Suppressor macrophage (primary cell): ENCODE results near the gene ZCCHC24.
A peak's percentile ranks its signal among the peaks of the same experiment; 100 is the strongest.

Experiments
- DNase-seq, 4 experiments: peaks; one replicate each; pipeline ENCODE4 v3.0.0-alpha.2; 2020 to 2022

ZCCHC24 gene

DNA sequence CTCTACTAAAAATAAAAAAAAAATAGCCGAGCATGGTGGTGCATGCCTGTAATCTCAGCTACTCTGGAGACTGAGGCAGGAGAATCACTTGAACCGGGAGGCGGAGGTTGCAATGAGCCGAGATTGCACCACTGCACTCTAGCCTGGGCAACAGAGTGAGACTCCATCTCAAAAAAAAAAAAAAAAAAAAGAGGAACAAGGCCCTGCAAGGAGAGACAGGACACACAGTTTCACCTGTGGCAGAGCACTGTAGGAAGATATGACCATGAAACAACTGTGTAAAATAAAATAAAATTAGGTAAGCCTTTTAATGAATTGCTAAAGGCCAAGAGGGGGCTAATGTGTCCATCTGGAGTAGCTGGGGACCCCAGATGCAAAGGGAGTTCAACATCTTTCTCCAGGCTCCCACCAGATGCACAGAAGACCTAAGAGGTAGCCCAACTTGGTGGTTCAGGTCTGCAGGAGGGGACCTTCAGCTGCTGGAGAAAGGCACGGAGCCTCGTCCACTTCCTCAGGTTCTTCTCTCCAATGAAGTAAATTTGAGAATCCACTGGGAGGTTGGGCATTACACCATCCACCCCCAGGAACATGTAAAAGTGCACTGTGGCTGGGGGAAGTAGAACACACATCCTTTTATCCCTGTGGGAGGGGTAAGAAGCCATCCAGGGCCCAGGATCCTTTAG lies 85.5 kb downstream of the ZCCHC24 start:
- DNase-seq: no peak

DNA sequence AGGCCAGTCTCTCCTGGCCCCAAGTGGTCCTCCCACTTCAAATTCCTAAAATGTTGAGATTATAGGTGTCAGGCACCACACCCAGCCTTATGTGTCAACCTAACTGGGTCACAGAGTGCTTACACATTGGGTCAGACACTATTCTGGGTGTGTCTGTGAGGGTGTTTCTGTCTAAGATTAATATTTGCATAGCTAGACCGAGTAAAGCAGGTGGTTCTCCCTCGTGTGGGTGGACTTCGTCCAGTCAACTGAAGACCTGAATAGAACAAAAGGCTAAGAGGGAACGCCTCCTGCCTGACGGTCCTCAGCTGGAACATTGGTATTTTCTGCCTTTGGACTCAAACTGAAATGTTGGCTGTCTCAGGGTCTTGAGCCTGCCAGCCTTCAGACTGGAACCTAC lies 86.6 kb downstream of the ZCCHC24 start:
- DNase-seq: no peak

DNA sequence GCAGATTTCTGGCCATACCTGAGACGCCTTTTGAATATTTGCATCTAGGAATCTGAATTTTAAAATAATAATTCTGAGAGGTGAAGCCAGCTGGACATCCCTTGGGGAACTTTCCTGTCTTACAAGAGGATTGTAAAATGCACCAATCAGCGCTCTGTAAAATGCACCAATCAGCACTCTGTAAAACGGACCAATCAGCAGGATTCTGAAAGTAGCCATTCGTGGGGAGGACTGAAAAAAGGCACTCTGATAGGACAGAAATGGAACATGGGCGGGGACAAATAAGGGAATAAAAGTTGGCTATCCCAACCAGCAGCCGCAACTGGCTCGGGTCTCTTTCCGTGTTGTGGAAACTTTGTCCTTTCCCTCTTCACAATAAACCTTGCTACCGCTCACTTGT lies 88.2 kb downstream of the ZCCHC24 start:
- no peak for DNase-seq

DNA sequence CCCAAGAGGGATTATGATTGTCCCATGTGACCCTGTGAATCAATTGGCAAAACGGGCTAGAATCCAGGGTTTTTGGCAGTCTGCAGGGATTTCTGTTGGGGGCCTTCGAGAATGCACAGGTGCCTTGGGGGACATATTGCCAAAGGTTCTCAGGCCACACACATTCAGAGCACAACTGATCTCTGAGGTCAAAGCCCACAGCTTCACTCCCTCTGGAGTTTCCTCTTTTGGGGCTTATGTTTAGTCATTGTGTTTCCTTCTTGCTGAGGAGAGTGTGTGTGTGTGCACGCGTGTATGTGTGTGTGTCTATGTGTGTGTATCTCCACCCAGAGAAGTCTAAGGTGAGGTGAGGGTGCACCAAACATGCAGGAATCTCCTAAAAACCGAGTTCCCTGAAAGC lies 89.3 kb downstream of the ZCCHC24 start:
- peak; percentile 68 to 86 (median 74) for DNase-seq

DNA sequence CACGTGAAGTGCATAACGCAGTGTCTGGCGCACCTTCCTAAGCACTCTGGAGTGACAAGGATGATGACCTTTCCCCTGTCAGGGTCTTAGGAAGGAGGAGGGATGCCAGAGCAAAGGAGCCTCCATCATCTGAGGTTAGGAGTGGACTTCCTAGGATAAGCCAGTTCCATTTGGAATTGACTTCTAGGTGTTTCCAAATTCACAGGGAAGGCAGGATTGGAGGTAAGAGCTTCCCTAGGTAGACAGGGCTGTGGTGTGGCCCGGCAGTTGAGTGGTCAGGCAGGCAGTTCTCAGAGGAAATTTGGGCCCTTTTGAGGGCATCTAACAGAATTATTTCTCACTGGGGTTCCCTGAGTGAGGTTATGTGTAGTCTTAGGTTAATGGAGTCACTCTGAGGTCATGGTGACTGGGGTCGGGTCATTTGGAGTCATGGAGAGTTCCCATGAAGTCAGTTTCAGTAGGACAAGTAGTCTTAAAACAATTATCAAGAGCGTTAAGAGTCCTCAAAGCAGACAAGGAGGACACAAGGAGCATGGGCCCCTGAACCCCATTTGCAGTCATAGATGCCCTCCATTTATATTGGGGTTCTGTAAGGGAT lies 89.9 kb downstream of the ZCCHC24 start:
- peak in 2 of 4 experiments; percentile 52 to 64 for DNase-seq

DNA sequence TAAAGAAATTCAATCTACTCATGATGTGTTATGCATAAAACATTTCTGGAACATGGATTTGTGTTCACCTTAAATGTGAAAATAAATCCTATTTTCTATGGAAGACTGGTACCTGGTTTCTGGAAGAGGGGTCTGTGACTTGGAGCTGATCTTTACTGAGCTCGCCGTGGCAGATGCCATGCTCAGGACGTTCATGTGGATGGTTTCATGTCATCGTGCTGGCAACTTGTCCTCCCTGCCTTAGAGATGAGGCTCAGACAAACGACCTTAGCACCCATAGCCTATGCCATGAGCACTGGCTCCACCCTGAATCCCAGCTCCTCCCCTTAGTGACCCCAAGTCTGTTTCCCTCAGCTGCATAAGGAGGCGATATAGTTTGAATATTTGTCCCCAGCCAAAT lies 90.8 kb downstream of the ZCCHC24 start:
- peak in 1 of 4 experiments; percentile 25 for DNase-seq

DNA sequence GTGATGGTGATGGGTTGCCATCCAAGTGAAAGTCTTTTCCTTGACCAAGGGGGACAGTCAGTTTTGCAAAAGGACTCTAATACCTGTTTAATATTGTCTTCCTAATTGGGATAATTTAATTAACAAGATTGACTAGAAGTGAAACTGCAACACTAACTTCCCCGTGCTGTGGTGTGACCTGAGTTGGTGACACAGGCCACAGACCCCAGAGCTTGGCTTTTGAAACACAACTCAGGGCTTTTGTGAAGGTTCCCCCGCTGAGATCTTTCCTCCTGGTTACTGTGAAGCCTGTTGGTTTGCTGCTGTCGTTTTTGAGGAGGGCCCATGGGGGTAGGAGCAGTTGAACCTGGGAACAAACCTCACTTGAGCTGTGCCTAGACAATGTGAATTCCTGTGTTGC lies 91.3 kb downstream of the ZCCHC24 start:
- DNase-seq: peak in 1 of 4 experiments; percentile 39

DNA sequence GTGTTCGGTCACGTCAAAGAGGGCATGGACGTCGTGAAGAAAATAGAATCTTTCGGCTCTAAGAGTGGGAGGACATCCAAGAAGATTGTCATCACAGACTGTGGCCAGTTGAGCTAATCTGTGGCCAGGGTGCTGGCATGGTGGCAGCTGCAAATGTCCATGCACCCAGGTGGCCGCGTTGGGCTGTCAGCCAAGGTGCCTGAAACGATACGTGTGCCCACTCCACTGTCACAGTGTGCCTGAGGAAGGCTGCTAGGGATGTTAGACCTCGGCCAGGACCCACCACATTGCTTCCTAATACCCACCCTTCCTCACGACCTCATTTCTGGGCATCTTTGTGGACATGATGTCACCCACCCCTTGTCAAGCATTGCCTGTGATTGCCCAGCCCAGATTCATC lies 91.7 kb downstream of the ZCCHC24 start:
- peak in 1 of 4 experiments; percentile 26 for DNase-seq

DNA sequence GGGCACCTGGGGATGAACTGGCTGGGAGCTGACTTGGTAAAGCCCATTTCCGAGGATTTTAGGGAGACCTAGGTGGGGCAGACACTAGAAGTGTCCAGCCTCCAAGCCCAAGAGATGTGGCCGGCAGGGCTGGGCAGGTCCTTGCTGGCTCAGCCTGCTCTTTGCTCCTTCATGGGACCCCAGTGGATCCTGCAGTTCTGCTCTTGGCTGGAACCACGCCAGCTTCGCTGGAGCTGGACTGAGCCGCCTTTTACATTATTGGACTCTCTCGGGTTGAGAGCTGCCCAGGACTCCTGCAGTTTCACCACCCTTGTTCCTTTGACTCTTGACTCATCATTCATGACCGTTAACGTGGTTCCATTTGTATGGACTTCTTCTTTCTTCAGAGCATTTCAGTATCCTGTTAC lies 92.4 kb downstream of the ZCCHC24 start:
- peak; percentile 70 to 85 (median 70) for DNase-seq

DNA sequence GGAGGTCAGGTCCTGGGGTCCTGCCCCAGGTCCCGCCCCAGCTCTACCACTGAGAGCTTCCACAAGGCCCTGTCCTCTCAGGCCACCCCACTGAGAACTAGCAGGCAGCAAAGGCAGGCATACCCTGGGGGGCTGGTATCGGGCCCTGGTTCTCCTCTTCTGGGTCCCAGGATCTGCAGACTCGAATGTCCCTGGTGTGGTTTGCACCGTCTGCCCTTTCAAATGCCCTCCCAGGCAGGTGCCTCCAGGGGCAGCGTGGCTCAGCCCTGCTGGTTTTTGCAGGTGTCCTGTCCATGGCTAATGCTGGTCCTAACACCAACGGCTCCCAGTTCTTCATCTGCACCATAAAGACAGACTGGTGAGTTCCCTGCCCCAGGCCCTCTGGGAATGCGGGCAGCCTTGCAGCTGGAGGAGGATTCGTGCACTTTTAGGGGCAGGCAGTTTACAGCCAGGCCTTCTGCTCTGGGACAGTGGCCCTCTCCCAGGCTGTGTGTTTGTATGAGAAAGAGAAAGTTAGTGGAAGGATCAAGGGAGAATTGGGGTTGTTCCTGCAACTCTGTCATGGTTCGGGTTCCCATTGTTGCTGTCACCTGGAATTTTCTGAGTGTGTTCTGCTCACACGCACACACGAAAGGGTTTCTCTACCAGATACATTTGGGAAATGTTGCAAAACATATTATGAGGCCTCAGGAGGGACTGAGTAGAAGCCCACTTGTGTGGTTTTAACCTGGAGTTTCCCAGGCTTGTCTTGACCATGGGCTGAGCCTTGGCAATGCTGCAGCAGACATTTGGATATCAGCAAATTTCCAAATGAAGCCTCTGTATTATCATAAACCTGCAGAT lies 93.2 kb downstream of the ZCCHC24 start:
- DNase-seq: no peak

DNA sequence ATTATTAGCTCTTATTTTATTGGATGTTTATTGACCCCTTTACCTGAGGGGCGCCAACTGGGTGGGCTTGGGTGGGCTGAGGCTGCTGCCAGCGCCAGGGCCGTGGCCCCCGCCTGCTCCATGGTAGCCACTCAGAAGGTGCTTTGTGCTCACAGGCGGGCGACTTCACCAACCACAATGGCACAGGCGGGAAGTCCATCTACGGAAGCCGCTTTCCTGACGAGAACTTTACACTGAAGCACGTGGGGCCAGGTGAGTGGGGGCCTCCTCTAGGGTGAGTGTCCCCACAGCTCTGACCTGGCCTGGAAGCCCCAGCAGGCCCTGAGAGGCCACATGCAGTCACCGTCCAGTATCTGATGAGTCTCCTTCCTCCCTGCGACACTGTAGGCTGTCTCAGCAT lies 94.1 kb downstream of the ZCCHC24 start:
- peak in 1 of 4 experiments; percentile 27 for DNase-seq

DNA sequence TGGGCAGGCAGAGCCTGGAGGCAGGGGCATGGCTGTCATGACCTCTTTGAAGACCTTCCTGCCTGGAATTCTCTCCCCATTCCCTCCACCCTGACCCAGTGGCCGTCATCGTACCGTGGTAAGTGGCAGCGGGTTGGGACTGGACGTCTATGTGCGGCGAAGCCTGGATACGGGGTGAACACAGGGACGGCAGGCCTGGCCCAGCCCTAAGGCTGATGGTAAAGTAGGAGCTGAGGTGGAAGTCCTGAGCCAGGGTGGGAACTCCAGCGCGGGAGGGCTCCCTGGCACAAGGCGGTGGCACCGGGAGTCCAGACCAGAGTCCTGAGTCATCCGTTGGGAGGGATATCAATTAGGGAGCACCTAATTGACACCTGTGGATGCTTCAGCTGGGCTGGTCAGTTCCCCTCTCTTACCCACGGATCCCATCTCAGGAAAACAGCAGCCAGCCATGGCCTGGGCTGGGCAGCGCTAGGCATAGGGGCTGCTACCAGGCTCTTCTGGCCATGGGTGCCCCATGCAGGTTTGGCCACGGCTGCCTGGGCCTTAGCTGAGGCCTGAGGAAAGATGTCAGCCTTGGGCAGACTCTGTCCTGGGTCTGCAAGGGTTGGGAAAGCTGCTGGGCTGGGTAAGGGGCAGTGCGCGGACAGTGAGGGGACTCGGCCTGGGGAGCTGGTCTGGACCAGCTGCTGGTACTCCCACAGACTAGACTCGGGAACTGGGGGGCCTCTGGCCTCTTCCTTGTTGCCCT lies 94.8 kb downstream of the ZCCHC24 start:
- peak in 1 of 4 experiments; percentile 12 for DNase-seq

DNA sequence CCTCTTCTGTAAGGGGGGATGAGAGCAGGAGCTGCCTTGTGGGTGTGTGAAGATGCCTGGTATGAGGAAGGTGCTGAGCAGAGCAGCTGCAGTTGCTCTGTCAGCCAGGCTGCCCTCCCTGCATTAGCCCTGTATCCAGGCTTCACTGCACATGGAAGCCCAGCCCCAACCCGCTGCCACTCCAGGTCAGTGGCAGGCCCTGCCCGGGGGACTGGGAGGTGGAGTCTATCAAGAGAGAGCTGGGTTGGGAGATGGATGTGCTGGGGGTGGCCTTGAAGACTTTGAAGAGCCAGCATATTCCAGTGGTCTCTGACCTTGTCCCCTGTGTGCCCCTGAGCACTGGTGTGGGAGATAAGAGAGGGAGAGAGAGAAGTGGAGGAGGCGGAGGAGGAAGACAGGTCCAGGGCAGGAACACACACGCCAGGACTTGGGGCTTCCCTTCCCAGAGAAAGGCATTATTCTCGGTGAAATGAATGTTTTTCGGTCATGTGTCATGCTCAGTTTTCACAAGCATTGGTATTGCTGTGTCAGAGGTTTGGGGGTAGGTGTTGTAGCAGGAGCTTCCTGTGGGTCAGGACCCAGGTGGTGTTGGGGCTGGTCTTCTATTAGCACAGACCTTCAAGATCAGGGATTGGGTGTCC lies 95.5 kb downstream of the ZCCHC24 start:
- peak in 1 of 4 experiments; percentile 24 for DNase-seq

DNA sequence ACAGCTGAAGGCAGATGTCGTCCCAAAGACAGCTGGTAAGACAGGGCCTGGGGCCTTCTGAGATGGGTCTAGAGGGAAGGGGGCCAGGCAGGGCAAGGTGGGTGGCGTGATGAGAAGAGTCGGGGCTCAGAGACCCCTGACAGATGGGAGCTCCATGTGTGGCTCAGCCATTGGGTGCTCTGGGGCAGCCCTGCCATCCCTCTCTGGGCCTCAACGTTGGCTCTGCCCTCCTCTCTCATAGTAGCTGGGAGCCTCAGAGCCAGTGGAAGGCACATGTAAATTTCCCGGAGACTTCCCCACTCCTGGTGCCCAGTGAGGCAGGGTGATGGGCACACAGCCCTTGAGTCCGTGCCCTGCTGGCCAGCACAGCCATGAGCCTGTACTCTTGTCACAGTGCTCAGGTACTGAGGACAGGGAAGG lies 96.3 kb downstream of the ZCCHC24 start:
- DNase-seq: peak in 1 of 4 experiments; percentile 15

DNA sequence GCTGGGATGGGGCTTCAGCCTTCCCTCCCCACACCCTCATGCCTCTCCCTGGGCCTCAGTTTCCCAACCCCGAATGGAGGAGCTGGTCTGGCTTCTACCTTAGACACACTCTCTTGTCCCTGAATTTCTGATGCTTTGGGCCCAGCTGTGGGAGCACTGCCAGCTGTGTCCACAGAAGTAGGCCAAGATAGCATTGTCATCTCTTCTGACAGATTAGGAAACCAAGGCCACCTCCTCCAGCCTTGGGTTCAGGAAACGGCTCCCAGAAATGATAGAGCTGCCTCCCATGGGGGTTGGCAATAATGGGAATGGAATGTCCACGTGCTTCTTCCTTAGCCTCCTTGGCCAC lies 96.8 kb downstream of the ZCCHC24 start:
- peak in 1 of 4 experiments; percentile 16 for DNase-seq

DNA sequence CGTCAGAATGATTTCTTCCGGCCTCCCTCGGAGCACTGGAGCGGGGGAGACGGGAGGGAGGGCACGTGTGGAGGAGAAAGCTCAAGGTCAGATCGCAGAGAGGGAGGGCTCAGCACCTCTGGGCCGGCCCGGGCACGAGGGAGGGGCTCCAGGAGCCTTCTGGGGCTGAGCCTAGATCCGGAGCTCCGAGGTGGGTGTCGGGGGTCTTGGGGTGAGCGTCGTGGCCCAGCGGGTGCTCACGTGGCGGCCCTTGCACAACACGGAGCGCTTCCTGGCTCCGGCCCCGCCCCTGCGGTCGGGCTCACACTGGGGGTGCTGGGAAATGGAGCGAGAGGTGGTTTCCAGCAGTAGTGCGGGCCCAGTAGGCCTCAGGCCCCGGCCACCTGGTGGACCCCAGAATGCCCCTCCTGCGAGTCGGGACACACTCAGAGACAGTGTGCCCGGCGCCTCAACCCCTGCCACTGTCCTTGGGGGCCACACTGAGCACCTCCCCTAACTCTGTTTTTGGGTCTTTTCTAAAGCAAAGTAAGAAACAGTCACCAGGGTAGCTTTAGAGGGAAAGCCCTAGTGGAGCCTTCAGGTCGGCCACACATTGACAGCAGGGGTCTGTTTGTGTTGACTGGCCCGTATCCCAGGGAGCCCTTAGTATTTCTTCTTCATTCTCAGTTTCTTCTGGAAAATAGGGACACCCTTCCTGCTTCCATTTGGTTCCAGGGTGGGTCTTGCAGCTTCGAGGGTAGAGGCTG lies 97.4 kb downstream of the ZCCHC24 start:
- peak; percentile 80 to 92 (median 88) for DNase-seq

DNA sequence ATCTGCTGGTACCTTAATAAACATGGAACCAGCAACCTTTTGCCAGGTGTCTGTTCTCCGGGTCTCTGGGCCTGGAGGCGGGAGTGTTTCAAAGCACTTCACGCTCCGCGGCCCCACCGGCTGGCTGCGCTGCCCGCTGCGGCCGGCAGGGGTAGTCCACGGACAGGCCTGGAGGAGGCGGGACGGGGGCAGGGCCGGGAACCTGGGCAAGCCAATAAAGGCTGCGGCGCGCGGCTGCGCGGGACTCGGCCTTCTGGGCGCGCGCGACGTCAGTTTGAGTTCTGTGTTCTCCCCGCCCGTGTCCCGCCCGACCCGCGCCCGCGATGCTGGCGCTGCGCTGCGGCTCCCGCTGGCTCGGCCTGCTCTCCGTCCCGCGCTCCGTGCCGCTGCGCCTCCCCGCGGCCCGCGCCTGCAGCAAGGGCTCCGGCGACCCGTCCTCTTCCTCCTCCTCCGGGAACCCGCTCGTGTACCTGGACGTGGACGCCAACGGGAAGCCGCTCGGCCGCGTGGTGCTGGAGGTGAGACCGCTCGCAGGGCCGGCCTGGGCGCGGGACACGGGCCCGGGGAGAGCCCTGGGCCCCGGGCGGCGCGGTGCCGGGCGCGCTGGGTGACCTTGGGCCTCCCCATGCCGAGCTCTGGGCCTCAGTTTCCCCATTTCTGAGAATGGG lies 98.1 kb downstream of the ZCCHC24 start, which contains the start of gene PPIF:
Gene PPIF, plus strand, starts transcription at position 244 of the 668 bp plus-strand sequence. Its CDS starts 80 bp downstream, at position 324.
- peak; percentile 94 to 98 (median 98) for DNase-seq

DNA sequence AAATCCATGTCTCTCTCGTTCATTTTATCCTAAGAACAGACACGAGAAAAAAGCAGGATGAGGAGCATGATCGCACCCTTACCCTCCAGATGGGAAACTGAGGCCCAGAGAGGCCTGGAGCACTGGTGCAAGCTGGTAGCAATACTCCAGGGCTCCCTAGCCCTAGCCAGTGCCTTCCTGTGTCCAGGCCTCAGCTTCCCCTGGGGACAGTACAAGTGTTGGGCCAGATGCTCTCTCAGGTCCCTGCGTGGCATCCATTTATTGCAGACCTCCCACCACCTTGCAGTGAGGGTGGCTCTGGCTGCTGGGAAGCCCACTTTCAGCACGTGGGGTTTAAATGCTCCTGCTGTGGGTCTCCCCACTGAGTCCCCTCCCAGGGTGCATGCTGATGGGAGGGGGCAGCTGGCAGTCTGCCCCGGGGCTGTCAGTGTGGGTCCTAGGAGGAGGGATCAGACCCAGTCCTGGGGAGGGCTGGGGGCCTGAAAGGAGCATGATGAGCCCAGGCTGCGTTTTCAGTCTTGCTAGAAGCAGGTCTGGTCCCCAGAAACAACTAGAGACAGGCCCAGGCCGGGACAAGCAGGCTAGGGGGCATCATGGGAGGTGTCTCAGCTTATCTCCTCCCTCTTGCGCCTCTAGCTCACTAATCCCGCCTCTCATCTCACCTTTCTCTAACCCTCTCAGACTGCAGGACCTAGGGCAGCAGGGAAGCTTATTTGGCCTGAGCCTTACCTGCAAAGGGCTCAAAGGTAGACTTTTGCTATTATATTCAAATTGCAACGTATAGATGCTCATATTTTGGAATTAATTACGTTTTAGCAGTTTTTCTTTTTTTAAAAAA lies 98.8 kb downstream of the ZCCHC24 start:
- no peak for DNase-seq

DNA sequence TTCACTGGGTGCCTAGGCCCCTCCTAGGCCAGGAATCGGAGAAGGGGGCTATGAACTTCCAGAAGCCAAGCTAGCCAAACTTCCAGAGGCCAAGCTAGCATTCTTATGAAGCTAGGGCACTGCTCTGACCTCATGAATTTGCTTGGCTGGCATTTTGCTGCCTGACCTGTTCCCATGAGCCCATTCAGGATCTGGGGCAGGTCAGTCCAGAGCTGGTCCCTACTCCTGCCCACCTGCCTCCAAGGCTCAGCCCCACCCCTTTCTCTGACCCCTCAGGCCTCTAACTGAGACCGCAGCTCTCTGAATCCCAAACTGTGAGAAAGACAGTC lies 99.4 kb downstream of the ZCCHC24 start:
- DNase-seq: no peak
